ENCODE results near the gene CLDN14.

Gene CLDN14

GRCh38 chr21:36471254-36471723, 8.6 kb downstream of the CLDN14 start:
- peak; percentile 41 for DNase-seq (ENCODE audit: low spot score)

GRCh38 chr21:36470294-36470693, 9.6 kb downstream of the CLDN14 start:
- DNase-seq (ENCODE audit: low spot score) = no peak

- DNase-seq (ENCODE audit: low spot score) = no peak
Observed at GRCh38 chr21:36466061-36466511, 13.8 kb downstream of the CLDN14 start.

- DNase-seq (ENCODE audit: low spot score) = no peak
Observed at GRCh38 chr21:36465478-36465877, 14.4 kb downstream of the CLDN14 start.

- DNase-seq (ENCODE audit: low spot score) = no peak
Observed at GRCh38 chr21:36464590-36464989, 15.3 kb downstream of the CLDN14 start.

GRCh38 chr21:36463991-36464390, 15.9 kb downstream of the CLDN14 start:
- no peak for DNase-seq (ENCODE audit: low spot score)

DNA sequence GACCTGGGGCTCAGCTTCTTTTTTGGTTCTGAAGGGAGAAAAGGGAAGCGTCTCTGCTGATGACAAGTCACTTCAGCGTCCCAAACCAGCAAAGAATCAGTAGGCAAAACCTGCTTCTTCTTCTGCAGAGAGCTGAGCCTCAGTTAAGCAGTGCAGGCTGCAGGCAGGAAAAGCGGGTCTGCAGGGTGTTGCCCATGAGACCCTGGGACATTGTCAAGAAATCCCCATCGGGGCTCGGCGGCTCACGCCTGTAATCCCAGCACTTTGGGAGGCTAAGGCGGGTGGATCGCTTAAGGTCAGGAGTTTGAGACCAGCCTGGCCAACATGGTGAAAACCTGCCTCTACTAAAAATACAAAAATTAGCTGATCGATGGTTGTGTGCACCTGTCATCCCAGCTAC, 16.7 kb downstream of the CLDN14 start:
- DNase-seq (ENCODE audit: low spot score) = no peak

GRCh38 chr21:36461918-36462486, 17.9 kb downstream of the CLDN14 start:
- no peak for DNase-seq (ENCODE audit: low spot score)

DNA sequence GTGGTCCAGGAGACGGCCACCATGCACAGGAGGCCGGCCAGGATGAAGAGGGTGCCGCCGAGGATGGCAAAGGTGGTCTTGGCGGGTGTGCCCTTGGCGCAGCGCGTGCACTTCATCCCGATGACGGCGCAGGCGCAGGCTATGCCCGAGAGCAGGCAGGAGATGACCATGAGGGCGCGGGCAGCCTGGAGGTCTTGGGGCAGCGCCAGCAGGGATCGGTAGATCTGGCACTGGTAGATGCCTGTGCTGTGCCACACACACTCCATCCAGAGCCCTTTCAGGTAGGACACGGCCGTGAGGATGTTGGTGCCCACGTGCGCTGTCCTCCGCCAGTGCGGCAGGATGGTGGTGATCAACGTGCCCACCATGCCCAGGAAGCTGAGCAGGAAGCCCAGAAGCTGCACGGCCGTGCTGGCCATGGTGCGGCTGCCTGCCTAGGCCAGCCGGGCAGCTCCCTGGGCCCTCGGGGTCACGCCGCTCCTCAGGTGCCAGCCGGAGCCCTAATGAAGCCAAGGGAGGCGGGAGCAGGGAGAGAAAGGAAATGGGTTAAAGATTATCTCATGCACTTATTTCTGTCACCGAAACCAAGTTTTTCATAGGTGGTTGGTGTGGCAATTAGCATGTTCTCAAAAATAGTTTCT, 18.5 kb downstream of the CLDN14 start:
- DNase-seq (ENCODE audit: low spot score) = no peak

GRCh38 chr21:36460866-36461265, 19.1 kb downstream of the CLDN14 start:
- DNase-seq (ENCODE audit: low spot score) = no peak

- DNase-seq (ENCODE audit: low spot score) = no peak
Observed at GRCh38 chr21:36459098-36459497, 20.8 kb downstream of the CLDN14 start.

DNA sequence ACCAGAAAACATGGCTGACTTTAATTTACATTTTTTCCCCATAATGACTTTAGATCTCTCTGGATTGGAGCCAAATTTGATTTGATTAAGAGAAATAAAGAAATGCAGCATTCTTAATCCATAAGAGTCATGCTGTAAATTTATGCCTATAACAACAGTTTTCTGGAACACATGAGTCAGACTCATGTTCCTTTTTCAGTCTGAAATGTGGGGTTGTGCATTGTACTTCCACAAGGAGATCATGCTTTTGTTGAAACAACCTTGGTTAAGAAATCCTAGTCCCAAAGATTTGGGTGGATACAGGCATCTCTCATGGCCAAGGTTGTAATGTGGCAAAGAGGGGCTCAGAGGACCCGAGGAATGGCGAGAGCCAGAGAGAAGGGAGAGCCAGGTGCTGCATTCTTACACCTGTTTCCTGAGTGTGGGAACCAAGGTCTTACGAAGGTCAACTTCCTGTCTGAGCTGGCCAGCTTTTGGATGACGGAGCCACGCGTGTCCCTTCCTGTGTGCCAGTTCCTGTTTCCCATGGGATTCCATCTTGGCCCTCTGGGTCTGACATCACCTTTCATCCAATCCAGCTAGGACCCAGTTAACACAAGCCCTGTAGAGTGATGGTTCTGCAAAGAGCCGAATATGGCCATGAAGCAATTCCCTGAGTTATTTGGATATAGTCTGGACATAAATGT, 23.1 kb downstream of the CLDN14 start:
- DNase-seq (ENCODE audit: low spot score) = no peak

- no peak for DNase-seq (ENCODE audit: low spot score)
Observed at GRCh38 chr21:36454706-36455105, 25.2 kb downstream of the CLDN14 start.

- no peak for DNase-seq (ENCODE audit: low spot score)
Observed at GRCh38 chr21:36454093-36454531, 25.8 kb downstream of the CLDN14 start.

GRCh38 chr21:36452281-36452825, 27.6 kb downstream of the CLDN14 start:
- no peak for DNase-seq (ENCODE audit: low spot score)

DNA sequence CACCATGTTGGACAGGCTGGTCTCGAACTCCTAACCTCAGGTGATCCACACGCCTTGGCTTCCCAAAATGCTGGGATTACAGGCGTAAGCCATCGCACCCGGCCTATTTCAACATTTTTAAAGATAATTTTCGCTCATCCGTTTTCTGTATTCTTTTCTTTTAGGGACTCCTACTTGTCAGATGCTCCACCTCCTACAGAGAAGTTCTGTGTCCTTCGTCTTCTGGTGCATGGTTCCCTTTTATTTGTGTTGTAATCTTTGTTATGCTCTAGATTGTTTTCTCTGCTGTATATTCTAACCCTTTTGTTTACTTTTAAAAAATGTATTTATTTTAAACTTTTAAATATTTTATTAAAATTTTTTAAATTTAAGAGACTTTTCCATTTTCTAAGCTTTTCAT, 28.4 kb downstream of the CLDN14 start:
- DNase-seq (ENCODE audit: low spot score) = no peak

DNA sequence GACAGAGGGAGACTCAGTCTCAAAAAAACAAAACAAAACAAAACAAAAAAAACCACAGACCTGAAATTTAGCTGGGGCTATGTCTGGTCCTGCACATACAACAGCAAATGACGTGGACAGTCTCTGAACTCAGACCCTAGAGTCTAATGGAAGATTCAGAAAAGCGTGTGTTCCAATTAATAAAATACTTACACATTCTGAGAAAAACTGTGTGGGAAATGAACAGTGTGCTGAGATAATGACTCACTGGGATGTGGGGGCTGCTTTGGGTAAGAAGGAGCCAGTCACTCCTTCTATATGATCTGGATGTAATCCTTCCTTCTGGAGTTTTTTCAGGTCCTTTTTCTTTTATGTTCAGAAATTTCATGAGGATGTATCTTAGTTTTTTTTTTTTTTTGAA, 29.4 kb downstream of the CLDN14 start:
- no peak for DNase-seq (ENCODE audit: low spot score)

DNA sequence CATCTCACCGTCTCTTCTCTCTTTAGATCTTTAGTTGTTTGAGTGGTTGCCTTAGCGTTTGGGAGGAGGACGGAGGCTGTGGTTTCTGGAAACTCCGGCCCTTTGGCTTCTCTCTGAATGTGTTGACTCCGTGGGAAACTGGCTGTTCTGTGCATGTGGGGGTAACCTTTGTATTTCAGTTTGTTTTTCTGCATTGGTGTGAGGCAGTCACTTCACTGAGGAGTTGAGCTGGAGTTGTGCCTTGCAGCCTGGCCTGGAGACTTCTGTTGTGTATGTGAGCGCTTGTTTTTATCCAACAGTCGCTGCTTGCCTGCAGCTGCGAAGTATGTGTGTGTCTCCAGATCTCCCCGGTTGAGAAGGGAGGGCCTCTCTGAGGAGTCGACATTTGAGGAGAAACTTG, 33.6 kb downstream of the CLDN14 start:
- DNase-seq (ENCODE audit: low spot score) = no peak

- no peak for DNase-seq (ENCODE audit: low spot score)
Observed at GRCh38 chr21:36441715-36442114, 38.2 kb downstream of the CLDN14 start.

- no peak for DNase-seq (ENCODE audit: low spot score)
Observed at GRCh38 chr21:36437745-36438128, 42.2 kb downstream of the CLDN14 start.

DNA sequence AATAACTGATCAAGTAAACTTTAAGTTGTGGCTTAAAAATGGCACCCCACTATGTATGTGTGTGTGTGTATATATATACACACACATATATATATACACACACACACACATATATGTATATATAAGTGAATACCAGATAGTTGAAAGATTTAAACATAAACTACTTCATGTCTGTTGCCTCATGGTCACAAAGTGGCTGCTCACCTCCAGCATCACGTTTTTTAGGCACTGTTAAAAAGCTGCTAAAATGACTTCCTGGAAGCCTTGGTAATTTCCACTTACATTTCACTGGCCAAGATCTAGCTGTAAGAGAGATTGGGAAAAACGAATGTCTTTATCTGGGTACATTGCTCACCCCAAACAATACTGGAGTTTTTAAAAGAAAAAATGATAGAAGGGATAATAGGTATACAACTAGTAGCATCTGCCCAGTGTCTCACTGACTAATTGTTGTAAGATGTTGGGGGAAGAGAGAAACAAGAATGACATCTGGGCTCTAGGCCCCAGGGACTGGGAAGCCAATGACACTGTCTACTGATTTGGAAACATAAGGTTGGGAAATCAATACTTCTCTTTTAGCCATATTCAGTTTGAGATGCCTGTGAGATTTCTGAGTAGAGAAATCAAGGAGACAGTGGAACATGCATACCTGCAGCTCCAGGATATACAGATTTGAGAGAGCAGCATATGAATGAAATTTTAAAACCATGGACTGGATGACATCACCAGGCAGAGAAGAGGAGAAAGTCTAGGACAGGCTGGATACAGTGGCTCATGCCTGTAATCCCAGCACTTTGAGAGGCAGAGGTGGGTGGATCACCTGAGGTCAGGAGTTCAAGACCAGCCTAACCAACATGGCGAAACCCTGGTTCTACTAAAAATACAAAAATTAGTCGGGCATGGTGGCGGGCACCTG, 42.8 kb downstream of the CLDN14 start:
- no peak for DNase-seq (ENCODE audit: low spot score)

- DNase-seq (ENCODE audit: low spot score) = no peak
Observed at GRCh38 chr21:36434144-36434543, 45.8 kb downstream of the CLDN14 start.

Data from activated CD4-positive, alpha-beta T cell treated with anti-CD3 and anti-CD28 coated beads, Interleukin-2, Interleukin-4, amounts not matched to agents 100 ng/mL and 50 ng/mL, durations not matched to agents 16 hours and 8 hours (primary cell).